NCI-H1694 (cell line): ENCODE results near the gene AFDN.
"Not testable (repeated sequence)": the region's sequence is repeated elsewhere in the genome, so short reads cannot be mapped to it uniquely, and the experiment has no call there.

ENCODE experiments used
- DNase-seq: peaks from one replicate; lab custom pipeline; 2025; lab: John Stamatoyannopoulos, UW

The AFDN gene

DNA sequence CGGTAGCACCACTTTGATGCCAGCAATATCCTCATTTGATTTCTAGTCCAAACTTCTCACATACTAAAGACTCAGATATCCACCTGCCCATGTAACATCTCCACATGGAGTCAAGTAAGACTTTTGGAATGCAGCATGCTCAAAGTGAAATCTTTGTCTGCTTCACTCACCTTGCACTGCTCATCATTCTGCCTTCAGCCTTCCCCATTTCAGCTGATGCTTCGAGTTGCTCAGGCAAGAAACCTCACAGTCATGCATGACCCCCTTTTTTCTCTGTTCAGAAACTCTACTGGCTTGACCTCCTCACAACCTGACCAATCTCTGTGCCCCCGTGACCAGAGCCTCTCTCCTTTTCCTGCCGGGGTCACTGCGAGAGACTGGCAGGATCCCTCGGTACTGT lies 129.8 kb downstream of the AFDN start:
- DNase-seq = no peak

- DNase-seq = no peak
Observed at GRCh38 chr6:167956983-167957492, 130.3 kb downstream of the AFDN start.

GRCh38 chr6:167957626-167958025 lies 130.9 kb downstream of the AFDN start:
- DNase-seq = no peak

GRCh38 chr6:167960579-167960978 lies 133.9 kb downstream of the AFDN start:
- DNase-seq = no peak

GRCh38 chr6:167962711-167963110 lies 136.0 kb downstream of the AFDN start:
- peak; percentile 89 for DNase-seq

DNA sequence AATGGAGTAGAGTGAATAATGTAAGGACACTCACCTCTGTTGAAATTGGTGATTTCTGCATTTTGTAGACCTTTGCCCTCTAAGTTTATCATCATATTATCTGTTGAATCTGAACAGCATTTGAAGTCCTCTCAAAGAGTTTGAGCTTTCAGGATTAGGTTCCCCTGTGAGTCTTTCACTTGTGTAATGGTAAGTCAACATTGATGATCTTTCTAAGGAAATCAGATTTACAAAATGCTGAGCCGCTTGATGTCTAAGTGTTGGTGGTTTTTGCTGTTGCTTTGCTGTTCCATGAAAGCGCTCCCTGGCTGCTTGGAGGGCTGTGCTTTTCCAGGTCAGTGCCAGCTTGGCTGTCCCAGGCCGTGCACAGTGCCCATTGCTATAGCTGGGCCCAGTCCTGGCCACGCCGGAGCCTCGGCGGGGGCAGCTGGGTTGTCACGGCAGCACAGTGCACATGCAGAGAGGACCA lies 136.9 kb downstream of the AFDN start:
- DNase-seq = no peak

DNA sequence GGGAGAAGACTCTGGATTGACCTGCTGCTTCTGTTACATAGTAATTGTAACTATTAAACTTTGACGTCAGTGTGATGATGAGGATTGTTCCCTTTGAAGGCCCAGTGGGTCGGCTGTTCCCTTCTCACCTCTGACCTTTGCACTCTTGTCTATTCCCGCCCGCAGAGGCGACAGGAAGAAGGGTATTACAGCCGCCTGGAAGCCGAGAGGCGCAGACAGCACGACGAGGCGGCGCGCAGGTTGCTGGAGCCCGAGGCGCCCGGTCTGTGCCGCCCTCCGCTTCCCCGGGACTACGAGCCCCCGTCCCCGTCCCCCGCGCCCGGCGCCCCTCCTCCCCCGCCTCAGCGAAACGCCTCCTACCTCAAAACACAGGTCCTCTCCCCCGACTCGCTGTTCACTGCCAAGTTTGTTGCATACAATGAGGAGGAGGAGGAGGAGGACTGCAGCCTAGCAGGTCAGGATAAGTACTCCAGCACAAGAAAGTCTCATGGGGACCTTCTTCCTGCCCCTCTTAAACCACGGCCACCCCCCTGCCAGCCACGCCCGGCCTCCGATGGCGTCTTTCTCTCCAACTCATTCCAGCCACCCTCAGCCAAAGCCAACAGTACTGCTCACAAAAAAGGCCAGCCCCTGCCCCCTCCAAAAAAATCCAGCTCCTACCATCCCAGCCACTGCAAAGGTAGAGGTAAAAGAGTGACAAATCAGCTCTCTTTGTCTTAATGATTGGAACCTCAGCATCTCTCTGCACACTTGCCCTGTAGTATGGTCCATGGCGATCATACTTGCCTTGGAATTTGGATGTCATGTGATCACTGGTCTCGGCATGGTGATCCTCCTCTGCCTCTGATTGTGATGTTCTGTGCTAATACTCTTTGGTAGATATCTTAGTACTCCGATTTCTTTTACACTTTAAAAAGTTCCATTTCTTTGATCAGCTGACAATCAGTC lies 139.2 kb downstream of the AFDN start:
- no peak for DNase-seq

DNA sequence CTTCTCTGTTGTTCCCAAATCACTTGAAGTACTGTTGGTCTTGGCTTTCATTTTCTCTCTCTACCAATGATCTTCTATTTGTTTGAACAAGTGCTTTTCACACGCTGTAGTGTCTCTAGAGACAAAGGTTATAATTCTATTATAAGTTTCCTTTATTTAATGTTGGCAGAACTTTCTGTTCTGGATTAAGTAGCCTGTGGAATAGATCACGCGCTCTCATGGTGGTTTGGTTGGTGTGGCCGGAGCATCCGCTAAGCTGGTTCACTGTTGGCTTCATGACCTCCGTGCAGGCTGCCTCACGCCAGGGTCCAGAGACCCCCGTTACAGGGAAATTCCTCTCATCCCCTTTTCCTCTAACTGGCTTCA lies 139.8 kb downstream of the AFDN start:
- no peak for DNase-seq

GRCh38 chr6:167968091-167968490 lies 141.4 kb downstream of the AFDN start:
- no peak for DNase-seq

DNA sequence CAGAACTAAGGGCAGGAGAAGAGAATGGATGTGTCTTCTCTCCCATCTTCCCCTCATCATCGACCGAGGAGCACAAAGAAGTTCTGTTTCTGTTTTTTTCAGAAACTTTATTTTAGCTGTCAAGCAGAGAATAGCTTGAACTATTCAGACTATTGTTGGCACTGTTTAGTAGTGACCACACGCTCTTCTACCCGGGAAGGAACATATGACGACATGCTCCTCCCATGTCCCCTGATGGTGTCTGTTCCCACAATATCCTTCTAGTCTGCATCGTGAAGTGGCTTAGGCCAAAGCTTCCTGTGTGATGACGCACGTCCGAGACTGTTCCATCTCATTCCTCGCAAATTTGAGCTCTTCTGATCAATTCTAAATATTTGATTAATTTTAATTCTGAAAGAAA lies 143.5 kb downstream of the AFDN start:
- no peak for DNase-seq

DNA sequence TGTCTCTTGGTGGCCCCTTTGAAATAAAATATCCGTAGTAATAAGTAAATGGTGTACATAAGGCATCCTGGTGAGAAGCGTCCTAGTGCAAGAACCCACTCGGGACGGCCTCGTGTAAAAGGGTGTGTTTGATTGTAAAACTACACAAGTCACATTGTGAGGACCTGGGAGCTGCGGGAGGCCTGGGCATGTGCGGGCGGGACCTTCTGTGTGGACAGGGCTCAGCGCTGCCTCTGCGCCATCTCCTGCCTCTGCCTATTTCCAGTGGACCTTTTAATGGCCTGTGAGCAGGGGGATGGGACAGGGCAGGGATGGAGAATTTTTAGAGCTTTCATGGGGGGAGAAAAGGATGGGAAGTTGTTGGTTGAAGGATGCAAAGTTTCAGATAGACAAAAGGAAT lies 145.5 kb downstream of the AFDN start:
- DNase-seq = no peak

DNA sequence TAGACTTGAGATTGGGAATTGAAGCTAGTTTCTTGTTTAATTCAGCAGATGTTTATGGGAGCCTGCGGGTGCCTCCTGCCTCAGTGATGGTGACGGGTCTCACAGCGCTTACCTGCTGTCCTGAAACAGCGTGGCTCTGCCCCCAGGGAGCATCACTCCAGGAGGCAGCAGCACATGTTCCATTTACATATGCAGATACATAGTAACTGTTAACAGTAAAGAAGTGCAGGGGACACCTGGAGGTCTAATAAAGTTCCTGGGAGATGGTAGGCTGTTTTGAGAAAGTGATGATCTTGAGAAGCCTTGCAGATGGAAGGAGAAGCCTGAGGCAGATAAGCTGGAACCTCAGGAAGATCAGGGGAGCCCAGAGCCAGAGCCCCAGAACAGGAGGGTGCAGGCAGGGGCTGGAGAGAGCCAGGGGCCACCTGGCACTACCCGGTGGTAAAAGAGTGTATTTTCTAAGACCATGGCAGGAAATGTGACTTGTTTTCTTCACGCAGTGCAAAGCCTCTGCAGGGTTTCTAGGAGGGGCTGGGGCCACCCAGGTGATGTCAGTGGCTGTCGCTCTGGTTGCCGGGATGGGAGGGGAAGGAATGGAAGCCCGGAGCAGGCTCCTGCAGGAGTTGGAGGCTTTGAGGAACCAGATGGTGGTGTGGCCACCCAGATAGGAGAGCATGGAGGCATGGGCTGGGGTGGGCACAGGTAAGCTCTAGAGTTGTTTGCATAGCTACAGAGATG lies 146.6 kb downstream of the AFDN start:
- DNase-seq = no peak

DNA sequence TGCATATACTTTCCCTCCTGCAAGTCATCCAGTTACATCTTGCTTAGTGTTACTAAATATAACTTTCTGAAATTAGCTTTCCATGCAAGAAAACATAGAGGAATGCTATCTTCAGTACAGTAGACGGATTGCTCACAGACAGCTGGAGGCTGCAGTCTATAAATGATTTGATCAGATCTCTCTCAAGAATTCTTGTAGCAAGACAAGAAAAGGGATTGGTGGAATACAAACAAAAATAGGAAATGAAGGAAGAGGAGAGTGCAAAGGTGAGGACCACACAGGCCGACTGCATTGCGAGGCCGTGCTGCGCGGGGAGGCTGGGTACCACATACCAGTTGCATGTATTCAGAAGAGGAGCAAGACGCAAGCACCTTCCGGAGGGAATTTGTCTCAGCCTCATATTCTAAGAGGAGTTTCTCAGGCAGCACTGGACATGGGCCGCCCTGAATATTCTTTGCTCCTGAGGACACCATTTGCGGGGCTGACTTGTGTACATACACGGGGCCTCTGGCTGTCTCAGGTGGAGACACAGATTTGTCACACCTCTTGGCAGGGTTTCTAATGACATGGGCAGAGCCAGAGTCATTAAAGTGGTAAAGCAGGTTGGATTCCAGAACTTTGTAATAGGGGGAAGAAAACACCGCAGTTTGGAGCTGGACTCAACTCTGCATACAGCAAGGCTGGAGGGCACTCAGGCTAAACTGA lies 148.1 kb downstream of the AFDN start:
- DNase-seq = no peak

DNA sequence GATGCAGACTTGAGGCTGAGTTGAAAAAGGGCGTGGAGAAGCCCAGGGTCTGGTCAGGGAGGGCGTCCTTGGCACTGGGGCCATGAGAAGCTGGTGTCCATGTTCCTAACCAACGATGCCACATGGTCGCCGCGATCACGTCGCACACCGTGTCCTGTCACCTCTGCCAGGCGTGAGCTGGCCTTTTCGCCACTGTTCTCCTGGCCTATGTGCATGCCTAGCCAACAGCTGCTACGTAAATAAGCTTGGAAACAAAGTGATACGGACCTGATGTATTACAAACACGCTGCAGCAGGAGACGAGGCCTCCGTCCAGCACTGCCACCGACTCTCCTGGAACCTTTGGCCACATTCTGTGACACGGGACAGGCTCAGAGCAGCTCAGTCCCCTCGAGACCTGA lies 148.7 kb downstream of the AFDN start:
- no peak for DNase-seq

DNA sequence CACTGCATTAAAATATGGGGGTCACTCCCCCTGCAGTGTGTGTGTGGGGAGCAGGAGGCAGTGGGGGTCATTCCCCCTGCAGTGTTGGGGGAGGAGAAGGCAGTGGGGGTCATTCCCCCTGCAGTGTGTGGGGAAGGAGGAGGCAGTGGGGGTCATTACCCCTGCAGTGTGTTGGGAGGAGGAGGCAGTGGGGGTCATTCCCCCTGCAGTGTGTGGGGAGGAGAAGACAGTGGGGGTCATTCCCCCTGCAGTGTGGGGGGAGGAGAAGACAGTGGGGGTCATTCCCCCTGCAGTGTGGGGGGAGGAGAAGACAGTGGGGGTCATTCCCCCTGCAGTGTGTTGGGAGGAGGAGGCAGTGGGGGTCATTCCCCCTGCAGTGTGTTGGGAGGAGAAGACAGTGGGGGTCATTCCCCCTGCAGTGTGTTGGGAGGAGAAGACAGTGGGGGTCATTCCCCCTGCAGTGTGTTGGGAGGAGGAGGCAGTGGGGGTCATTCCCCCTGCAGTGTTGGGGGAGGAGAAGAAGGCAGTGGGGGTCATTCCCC lies 149.5 kb downstream of the AFDN start:
- DNase-seq = not testable (repeated sequence)

- DNase-seq = no peak
Observed at GRCh38 chr6:167976708-167977107, 150.0 kb downstream of the AFDN start.

DNA sequence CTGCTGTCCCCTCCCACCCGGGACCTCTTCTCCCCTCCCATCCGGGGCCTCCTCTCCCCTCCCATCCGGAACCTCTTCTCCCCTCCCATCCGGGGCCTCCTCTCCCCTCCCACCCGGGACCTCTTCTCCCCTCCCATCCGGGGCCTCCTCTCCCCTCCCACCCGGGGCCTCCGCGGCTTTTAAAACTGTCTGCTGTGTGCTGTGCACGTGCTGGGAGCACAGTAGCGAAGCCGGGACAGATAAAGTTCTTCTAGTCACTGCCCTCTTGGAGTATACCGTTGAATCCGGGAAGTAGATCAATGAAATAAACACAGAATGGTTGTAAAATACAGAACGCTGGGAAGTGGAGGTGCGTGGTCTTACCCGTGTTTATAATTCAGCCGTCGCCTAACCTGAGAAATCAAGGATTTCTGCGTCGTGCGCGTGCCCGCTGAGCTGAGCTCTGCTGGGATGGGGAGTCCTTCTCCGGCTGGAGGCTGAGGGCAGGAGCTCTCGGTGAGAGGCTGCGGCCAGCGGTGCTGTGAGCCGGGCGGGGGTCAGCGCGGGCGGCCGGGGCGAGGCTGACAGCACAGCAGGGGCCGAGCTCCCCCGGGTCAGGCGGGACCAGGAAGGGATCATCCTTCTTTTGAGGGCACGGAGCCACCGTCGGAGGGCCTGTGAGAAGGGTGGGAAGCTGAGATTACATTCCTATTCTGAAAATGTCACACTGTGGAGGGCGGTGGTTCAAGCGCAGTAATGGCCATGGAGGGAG lies 151.2 kb downstream of the AFDN start:
- DNase-seq = no peak

- no peak for DNase-seq
Observed at GRCh38 chr6:167978607-167979006, 151.9 kb downstream of the AFDN start.

- no peak for DNase-seq
Observed at GRCh38 chr6:167979436-167980139, 152.9 kb downstream of the AFDN start.

GRCh38 chr6:167980911-167981580 lies 154.3 kb downstream of the AFDN start:
- no peak for DNase-seq
